Immature natural killer cell (primary cell): ENCODE data around the gene MRPL46. TPM values are rescaled to one million over a fixed set of nuclear protein-coding genes. Genes with fewer than 3 reads are reported as not detected.
"Not testable (repeated sequence)": the region's sequence is repeated elsewhere in the genome, so short reads cannot be mapped to it uniquely, and the experiment has no call there.

Experiments
- DNase-seq, 3 donors: peaks; one replicate each; pipeline ENCODE4 v3.0.0; 2022; ENCODE audit warnings: mixed read lengths in 1 of 3
- H3K27ac Mint-ChIP-seq, 6 donors: one replicate each; pipeline ENCODE4 v1.8.0; 2020; ENCODE audit warnings: mixed read lengths in 6 of 6, mild to moderate bottlenecking in 5 of 6, inconsistent platforms in 4 of 6, moderate library complexity in 3 of 6
- H3K27me3 Mint-ChIP-seq, 3 donors: one replicate each; pipeline ENCODE4 v1.8.0; 2020 to 2021; ENCODE audit warnings: low read depth in 3 of 3, mild to moderate bottlenecking in 3 of 3, mixed read lengths in 3 of 3, moderate library complexity in 3 of 3, inconsistent platforms in 1 of 3
- H3K36me3 Mint-ChIP-seq, 3 donors: one replicate each; pipeline ENCODE4 v1.8.0; 2020; ENCODE audit warnings: mixed read lengths in 3 of 3, inconsistent platforms in 2 of 3, mild to moderate bottlenecking in 2 of 3
- H3K4me1 Mint-ChIP-seq, 2 donors: one replicate each; pipeline ENCODE4 v1.8.0; 2020; ENCODE audit warnings: inconsistent platforms in 2 of 2, mild to moderate bottlenecking in 2 of 2, mixed read lengths in 2 of 2, moderate library complexity in 1 of 2
- H3K4me3 Mint-ChIP-seq, 5 donors: one replicate each; pipeline ENCODE4 v1.8.0; 2020; ENCODE audit warnings: mild to moderate bottlenecking in 5 of 5, mixed read lengths in 5 of 5, inconsistent platforms in 3 of 5, moderate library complexity in 3 of 5
- H3K9me3 Mint-ChIP-seq, 6 donors: one replicate each; pipeline ENCODE4 v1.8.0; 2020; ENCODE audit warnings: mild to moderate bottlenecking in 6 of 6, mixed read lengths in 6 of 6, inconsistent platforms in 4 of 6, moderate library complexity in 3 of 6
- polyA plus RNA-seq, 3 donors: library from polyadenylated mRNA; unstranded; fragments of 300-500 nt; fragmentation: Illumina TruSeq; gene quantifications; one replicate each; pipeline ENCODE4 v1.2.3, GENCODE V29; 2021

Gene MRPL46
- polyA plus RNA-seq, 3 donors from 2014 or later, result 37.8 to 45.8 (median 45.7) TPM

DNA sequence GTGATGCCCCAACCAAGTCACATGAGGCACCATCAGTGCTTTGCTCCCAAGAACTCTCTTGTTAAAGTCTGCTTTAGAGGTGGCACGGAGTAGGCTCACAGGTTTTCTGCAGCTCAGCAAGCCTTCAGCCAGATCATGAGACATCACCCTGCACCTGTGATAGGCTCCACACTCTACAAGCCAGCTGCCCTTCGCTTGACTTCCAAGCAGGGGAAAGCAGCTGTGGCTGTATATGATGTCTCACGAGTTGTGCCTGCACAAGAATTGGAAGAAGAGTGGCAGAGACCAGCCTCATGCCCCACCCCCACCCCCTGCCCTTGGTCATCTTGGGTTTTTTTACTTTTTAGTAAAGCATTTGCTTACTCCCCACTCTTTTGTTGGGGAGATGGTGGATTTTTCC lies 22.8 kb upstream of the MRPL46 start:
- H3K36me3 Mint-ChIP-seq, result peaks cover 0 to 3% (median 0%) of the 10 kb centered on the region in 3 donors
- H3K27me3 Mint-ChIP-seq, result peaks cover 0 to 4% (median 2%) of the 10 kb centered on the region in 3 donors
- DNase-seq, result no peak
- H3K27ac Mint-ChIP-seq, result no peak overlapping the region
- H3K4me1 Mint-ChIP-seq, result no peaks in the 10 kb centered on the region
- H3K9me3 Mint-ChIP-seq, result no peaks in the 10 kb centered on the region
- no peak overlapping the region for H3K4me3 Mint-ChIP-seq

DNA sequence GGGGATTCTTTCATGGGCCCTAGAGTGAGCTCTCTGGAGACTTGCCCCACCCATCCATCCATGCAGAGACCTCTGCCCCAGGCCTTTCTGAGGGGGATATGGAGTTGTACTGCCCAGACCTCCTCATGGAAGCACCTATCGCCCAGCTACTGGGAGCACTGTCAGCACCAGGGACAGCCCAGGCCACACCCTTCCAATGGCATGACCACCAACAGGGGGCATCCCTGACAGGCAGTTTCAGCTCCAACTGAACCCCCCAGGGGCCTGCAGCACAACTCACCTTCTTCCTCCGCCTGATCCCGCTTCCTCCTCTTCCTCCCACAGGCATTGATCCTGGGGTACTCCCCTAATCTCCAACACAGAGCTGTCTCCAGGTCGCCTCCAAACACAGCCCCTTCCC lies 22.1 kb upstream of the MRPL46 start:
- no peak overlapping the region for H3K27ac Mint-ChIP-seq
- H3K27me3 Mint-ChIP-seq, result peaks cover 0 to 4% (median 2%) of the 10 kb centered on the region in 3 donors
- H3K4me1 Mint-ChIP-seq, result no peaks in the 10 kb centered on the region
- no peak overlapping the region for H3K4me3 Mint-ChIP-seq
- DNase-seq, result no peak
- peaks cover 0 to 3% (median 0%) of the 10 kb centered on the region in 3 donors for H3K36me3 Mint-ChIP-seq
- H3K9me3 Mint-ChIP-seq, result no peaks in the 10 kb centered on the region

DNA sequence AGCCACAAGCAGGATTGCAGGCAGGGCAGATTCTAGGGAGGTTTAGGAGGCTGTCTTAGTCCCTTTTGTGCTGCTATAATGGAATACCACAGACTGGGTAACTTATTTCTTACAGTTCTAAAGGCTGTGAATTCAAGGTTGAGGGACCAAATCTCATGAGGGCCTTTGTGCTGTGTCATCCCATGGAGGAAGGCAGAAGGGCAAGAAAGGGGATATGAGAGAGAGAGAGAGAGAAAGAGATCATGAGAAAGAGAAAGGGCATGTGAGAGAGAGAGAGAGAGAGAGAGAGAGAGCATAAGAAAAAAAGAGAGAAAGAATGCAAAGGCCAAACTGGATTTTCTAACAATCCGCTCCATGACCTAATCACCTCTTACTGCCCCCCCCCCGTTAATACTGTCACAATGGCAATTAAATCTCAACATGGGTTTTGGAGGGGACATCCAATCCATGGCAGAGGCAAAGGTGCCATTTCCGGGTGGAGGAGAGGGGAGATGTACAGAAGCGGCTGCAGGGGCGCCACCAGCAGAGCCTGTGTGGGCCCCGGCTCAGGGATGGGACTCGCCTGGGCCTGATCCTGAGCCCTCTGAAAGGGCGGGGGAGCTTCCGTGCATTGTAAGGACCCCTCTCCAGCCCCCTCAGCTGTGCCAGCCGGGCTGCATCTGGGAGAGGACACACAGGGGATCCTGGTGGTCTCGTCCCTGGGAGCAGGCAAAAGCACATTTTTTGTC lies 20.8 kb upstream of the MRPL46 start:
- Mint-ChIP-seq H3K4me3 (no peak overlapping the region), H3K27ac (peak overlapping the region in 1 of 6 donors; percentile 21), H3K9me3 (no peaks in the 10 kb centered on the region), H3K4me1 (no peaks in the 10 kb centered on the region), H3K27me3 (peaks cover 0 to 4% (median 2%) of the 10 kb centered on the region in 3 donors), H3K36me3 (no peaks in the 10 kb centered on the region)
- DNase-seq, result no peak

DNA sequence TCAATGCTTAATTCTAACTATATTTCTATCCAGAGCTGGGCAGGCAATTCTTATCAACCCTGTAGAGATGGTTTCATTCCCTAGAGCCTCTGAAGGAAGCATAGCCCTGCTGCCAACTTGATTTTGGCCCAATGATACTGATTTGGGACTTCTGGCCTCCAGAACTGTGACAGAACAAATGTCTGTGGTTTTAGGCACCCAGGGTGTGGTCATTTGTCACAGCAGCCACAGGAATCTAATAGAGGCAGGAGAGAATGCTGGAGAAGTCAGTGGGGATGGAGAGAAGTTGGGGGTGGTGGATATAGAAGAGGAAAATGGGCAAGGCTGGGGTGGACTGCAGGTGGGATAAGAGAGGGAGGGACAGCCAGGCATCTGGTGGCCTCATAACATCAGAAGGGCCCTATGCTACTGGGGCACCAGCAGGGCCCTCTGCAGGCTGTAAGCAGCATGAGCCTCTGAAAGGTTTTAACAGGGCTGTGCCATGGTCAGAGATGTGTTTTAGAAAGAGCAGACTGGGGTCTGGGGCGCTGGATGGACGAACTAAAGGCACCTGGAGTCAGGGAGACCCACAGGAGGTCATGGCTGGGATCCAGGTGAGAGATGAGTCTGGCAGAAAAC lies 20.1 kb upstream of the MRPL46 start:
- Mint-ChIP-seq H3K9me3 (no peaks in the 10 kb centered on the region), H3K4me3 (no peak overlapping the region)

DNA sequence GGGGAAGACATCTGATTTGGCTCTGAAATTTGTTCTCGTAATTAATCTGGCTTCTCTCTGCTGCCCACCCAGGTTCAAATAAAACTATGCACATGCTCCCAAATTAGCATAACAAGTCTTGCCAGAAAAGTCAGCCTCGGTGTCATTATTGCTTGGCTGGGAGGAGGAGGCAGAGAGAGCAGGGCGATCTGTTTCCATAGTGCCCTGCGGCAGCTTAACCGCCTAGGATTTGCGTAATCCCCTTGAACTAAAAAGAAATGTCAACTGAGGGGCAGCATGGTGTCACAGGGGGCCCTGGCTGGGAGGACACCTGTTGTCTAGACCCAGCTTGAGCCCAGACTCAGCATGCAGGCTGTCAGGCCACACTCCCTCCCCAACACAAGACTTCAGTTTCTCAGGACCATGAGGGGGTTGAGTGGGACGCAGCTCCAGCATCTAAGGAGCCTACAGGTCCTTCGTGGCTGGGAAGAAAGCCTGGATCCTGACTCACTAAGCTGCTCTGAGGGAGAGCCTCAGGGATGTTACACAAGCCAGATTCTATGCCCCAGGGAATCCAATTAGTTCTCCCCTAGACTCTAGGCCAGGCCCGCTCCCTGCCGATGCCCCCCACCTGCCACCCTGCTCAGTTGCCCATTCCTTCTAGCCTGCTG lies 17.6 kb upstream of the MRPL46 start:
- no peak for DNase-seq
- no peaks in the 10 kb centered on the region for H3K36me3 Mint-ChIP-seq
- H3K9me3 Mint-ChIP-seq, result no peaks in the 10 kb centered on the region
- no peaks in the 10 kb centered on the region for H3K4me1 Mint-ChIP-seq
- no peak overlapping the region for H3K27ac Mint-ChIP-seq
- peaks cover 0 to 2% (median 0%) of the 10 kb centered on the region in 3 donors for H3K27me3 Mint-ChIP-seq
- no peak overlapping the region for H3K4me3 Mint-ChIP-seq

More for the DNA sequence above, 20.1 kb upstream of the MRPL46 start:
- no peaks in the 10 kb centered on the region for H3K4me1 Mint-ChIP-seq
- no peak for DNase-seq
- H3K36me3 Mint-ChIP-seq, result no peaks in the 10 kb centered on the region
- peaks cover 0 to 4% (median 2%) of the 10 kb centered on the region in 3 donors for H3K27me3 Mint-ChIP-seq
- H3K27ac Mint-ChIP-seq, result peak overlapping the region in 1 of 6 donors; percentile 21

DNA sequence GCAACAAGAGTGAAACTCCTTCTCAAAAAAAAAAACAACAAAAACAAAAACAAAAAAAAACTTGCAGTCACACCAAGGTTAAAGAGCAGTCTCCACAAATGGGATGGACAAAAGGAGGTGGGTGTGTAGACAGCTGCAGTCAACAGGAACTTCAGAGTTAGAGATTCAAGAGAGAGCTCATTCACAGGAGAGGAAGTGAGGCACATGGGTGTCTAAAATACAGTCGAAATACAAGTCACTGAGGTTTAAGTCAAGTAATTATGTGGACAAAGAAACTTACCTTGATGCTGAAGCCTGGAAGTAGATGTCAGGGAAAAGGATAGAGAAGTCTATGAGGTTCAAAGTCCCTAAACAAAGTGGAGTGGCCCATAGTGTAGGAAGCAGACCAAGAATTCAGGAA lies 15.1 kb upstream of the MRPL46 start:
- Mint-ChIP-seq H3K27me3 (peaks cover 0 to 2% (median 0%) of the 10 kb centered on the region in 3 donors), H3K9me3 (no peaks in the 10 kb centered on the region), H3K36me3 (peaks cover 0 to 7% (median 4%) of the 10 kb centered on the region in 3 donors), H3K27ac (no peak overlapping the region), H3K4me3 (no peak overlapping the region), H3K4me1 (no peaks in the 10 kb centered on the region)
- DNase-seq, result no peak

DNA sequence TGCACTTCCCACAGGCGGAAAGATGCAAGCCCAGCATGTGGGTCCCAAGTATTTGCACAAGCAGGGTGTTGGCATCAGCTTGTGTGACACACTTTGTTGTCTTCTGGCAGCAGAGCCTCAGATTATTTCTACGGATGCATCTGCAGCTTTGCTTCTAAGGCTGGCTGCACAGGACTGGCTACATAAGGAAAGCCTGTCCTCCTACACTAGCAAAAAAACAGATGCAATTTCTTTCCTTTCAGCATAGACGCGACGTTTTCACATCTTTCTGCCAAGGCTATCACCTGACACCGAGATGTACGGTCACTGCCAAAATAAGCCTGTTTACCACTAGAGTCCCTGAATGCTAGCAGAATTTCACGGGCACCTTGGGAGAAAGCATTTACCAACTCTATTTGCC lies 13.8 kb upstream of the MRPL46 start:
- DNase-seq, result no peak
- Mint-ChIP-seq H3K27me3 (peaks cover 0 to 2% (median 0%) of the 10 kb centered on the region in 3 donors), H3K27ac (no peak overlapping the region), H3K9me3 (no peaks in the 10 kb centered on the region), H3K36me3 (peaks cover 5 to 12% (median 9%) of the 10 kb centered on the region in 3 donors), H3K4me1 (no peaks in the 10 kb centered on the region), H3K4me3 (no peak overlapping the region)

DNA sequence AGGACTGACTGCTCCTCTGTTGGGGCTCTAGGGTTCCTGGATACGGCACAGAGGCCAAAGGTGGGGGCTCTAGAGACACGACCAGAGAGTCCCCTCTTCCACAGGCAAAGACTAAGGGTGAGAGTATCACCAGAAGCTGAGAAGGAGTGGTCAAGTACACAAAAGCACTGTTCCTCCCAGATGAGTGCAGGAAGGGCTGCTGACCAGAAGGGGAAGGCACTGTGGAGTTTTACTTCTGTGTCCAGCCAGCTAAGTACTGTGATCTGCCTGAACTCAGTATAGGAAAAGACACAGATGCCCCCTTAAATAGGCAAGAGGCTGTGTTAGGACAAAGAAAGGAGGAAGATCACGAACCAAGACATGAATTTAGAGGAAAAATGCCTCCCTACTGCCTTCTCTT lies 12.0 kb upstream of the MRPL46 start:
- Mint-ChIP-seq H3K36me3 (peaks cover 5 to 20% (median 9%) of the 10 kb centered on the region in 3 donors), H3K4me3 (no peak overlapping the region), H3K9me3 (no peaks in the 10 kb centered on the region), H3K27ac (no peak overlapping the region), H3K27me3 (peaks cover 0 to 2% (median 0%) of the 10 kb centered on the region in 3 donors), H3K4me1 (no peaks in the 10 kb centered on the region)
- no peak for DNase-seq

DNA sequence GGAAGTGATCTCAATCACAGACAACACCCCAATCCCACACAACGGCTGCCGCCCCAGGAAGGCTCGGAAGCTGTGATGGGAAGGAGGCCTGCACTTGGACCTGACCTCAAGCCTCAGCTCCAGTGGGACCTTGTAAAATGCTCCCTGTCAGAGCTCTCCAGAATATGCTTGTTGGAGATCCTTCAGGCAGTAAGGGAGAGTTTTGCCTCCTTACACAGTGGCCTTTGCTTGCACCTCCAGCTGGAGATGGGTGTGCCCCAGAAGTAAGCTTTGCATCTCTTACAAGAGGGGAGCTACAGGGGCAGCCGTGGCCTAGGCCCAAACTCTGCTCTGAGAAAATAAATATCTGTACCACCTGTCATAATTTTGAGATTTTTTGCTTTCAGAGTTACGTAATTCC lies 10.7 kb upstream of the MRPL46 start:
- Mint-ChIP-seq H3K36me3 (peaks cover 5 to 24% (median 9%) of the 10 kb centered on the region in 3 donors), H3K27me3 (peaks cover 0 to 2% (median 0%) of the 10 kb centered on the region in 3 donors), H3K4me1 (no peaks in the 10 kb centered on the region), H3K9me3 (no peaks in the 10 kb centered on the region), H3K27ac (no peak overlapping the region), H3K4me3 (no peak overlapping the region)
- DNase-seq, result no peak

DNA sequence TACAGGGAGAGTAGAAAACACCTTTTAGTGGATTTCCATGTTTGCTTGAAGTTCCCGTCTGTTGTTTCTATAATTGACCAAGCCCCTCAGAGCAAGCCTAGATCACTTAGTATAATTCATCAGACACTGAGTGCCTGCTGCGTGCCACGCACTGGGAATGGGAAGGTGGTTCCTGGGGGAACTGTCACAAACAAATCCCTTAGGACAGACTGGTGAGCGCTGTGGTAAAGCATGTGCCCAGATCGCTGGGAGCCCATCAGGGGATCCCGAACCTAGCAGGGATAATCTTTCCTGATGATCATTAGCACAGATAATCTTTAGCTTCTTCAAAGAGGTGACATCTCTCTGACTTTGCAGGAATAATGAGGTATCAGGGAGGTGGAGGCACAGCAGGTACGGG lies 9.9 kb upstream of the MRPL46 start:
- no peaks in the 10 kb centered on the region for H3K4me1 Mint-ChIP-seq
- no peaks in the 10 kb centered on the region for H3K9me3 Mint-ChIP-seq
- no peak for DNase-seq
- peaks cover 5 to 27% (median 9%) of the 10 kb centered on the region in 3 donors for H3K36me3 Mint-ChIP-seq
- H3K27me3 Mint-ChIP-seq, result peaks cover 0 to 2% (median 0%) of the 10 kb centered on the region in 3 donors
- no peak overlapping the region for H3K4me3 Mint-ChIP-seq
- peak overlapping the region in 1 of 6 donors; percentile 65 for H3K27ac Mint-ChIP-seq

DNA sequence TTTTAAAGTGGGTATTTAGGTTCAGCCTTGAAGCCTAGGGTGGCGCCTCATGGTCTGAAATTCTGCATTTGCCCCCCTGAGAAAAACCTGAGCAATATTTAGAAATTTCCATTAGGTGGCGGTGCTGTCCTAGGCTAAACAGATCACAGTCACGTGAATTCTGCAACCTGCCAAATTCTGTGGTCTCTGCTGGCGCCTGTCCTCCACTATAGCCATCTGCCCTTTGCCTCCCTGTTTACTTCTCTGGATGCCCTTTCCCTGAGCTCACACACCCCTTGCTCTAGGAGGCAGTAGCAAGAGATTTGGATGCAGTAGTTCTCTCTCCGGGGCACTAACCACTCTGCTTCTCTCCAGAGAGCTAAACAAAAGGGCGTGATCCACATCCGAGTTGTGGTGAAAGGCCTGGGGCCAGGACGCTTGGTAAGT lies 9.5 kb upstream of the MRPL46 start:
- Mint-ChIP-seq H3K27ac (peak overlapping the region in 1 of 6 donors; percentile 65), H3K9me3 (no peaks in the 10 kb centered on the region), H3K27me3 (peaks cover 0 to 2% (median 0%) of the 10 kb centered on the region in 3 donors), H3K36me3 (peaks cover 5 to 27% (median 9%) of the 10 kb centered on the region in 3 donors), H3K4me1 (no peaks in the 10 kb centered on the region), H3K4me3 (no peak overlapping the region)
- DNase-seq, result no peak

DNA sequence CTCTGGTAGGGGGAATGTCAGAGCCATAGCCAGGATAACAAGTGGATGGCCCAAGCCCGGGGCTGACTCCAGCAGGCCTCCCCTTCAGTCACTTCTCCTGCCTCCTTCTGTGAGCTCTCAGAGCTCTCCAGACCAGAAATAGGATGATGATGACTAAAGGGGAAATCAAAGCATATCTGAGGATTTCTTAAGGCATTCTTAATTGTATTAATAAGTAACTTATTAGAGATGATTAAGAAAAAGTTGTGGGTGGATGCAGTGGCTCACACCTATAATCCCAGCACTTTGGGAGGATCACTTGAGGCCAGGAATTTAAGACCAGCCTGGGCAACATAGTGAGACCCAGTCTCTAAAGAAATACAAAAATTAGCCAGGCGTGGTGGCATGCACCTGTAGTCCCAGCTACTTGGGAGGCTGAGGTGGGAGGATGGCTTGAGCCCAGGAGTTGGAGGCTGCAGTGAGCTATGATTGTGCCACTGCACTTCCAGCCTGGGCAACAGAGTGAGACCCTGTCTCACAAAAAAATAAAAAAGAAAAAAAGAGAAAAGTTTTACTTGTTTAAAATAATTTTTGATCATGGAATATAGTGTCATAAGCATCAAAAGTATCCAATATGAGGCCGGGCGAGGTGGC lies 6.6 kb upstream of the MRPL46 start:
- H3K27me3 Mint-ChIP-seq, H3K4me3 Mint-ChIP-seq, H3K27ac Mint-ChIP-seq, H3K4me1 Mint-ChIP-seq, DNase-seq, H3K9me3 Mint-ChIP-seq: not testable (repeated sequence)
- H3K36me3 Mint-ChIP-seq, result peaks cover 5 to 27% (median 9%) of the 10 kb centered on the region in 3 donors

DNA sequence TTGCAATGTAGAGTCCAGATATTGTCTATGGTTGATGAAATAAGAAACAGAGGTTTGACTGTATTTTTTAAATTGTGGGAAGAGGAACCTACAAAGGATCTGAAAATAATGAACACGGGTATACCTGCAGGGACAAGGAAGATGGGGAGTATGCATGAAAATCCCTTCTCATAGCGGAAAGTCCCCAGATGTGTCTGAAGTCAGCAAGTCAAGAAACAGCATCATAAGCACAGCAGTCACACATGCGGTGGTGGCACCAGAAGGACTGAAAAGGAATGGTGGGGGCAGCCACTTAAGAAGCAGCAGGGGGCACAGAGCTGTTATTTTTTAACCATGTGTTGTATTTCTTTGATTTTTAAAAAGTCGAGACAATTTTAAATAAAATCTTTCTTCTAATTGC lies 5.0 kb upstream of the MRPL46 start:
- H3K27ac Mint-ChIP-seq, result no peak overlapping the region
- DNase-seq, result no peak
- H3K27me3 Mint-ChIP-seq, result peaks cover 3 to 5% (median 4%) of the 10 kb centered on the region in 3 donors
- H3K9me3 Mint-ChIP-seq, result no peaks in the 10 kb centered on the region
- peaks cover 15 to 18% of the 10 kb centered on the region in 2 donors for H3K4me1 Mint-ChIP-seq
- H3K36me3 Mint-ChIP-seq, result peaks cover 5 to 19% (median 5%) of the 10 kb centered on the region in 3 donors
- H3K4me3 Mint-ChIP-seq, result no peak overlapping the region
